Measurements from ENCODE around the gene FOLR1.

The FOLR1 gene

DNA sequence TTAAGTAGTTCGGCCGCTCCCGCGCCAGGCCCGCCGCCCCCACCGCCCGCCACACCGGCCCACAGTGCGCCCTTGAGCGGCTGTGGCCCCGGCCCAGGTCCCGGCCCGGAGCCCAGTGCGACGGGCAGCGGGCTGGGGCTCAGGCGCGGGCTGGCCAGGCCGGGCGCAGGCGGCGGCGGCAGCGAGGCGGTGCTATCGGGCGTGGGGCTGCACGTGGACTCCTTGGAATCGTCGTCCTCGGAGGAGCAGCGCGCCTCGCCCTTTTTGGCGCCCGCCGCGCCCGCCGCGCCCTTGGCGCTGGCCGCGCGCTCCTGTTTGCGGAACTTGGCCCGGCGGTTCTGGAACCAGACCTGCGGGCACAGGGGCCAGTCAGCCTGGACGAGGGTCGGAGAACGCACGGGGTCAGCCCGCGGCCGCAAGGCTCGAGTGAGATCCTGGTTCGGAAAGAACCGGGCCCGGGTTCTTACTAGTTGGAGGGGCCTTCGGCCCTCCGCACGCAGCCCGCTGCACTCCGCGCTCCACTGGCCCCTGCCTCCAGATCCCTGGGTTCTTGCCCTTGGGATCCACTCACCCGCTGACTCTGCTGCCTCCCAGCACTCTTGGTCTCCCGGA, 48.0 kb downstream of the FOLR1 start:
- DNase-seq (ENCODE audit: low spot score), result no peak

GRCh38 chr11:72240461-72241290, 48.7 kb downstream of the FOLR1 start:
- TF ChIP-seq, protein P1, sequence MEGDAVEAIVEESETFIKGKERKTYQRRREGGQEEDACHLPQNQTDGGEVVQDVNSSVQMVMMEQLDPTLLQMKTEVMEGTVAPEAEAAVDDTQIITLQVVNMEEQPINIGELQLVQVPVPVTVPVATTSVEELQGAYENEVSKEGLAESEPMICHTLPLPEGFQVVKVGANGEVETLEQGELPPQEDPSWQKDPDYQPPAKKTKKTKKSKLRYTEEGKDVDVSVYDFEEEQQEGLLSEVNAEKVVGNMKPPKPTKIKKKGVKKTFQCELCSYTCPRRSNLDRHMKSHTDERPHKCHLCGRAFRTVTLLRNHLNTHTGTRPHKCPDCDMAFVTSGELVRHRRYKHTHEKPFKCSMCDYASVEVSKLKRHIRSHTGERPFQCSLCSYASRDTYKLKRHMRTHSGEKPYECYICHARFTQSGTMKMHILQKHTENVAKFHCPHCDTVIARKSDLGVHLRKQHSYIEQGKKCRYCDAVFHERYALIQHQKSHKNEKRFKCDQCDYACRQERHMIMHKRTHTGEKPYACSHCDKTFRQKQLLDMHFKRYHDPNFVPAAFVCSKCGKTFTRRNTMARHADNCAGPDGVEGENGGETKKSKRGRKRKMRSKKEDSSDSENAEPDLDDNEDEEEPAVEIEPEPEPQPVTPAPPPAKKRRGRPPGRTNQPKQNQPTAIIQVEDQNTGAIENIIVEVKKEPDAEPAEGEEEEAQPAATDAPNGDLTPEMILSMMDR (IDR thresholded peaks at IDR 0.05; ENCODE audit: extremely low read depth, missing control alignments), result no peak
- peak; percentile 72 for DNase-seq (ENCODE audit: low spot score)

More for the DNA sequence above, 48.0 kb downstream of the FOLR1 start:
- TF ChIP-seq, protein P1 (IDR thresholded peaks at IDR 0.05; ENCODE audit: extremely low read depth, missing control alignments), result no peak

- peak; percentile 25 for DNase-seq (ENCODE audit: low spot score)
- TF ChIP-seq, protein P1 (IDR thresholded peaks at IDR 0.05; ENCODE audit: extremely low read depth, missing control alignments), result no peak
Observed at GRCh38 chr11:72241291-72241781, 49.4 kb downstream of the FOLR1 start.

DNA sequence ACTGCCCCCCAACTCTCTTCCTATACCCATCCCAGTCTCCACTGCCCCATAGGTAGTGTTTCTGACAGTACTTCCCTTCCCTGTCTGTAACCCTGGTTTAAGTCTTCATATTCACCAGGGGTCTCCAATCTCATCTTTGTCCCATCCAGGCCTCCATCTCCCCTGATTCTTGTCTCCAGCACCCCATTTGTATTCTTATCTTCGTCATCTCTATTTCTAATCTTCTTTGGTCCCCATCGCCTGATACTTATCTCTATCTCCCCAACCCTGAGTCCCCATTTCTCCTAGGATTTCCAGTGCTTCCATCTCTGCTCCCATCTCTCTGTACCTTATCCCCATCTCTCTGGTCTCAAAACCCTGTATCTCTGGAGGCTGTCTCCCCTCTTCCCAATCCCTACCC, 50.2 kb downstream of the FOLR1 start:
- TF ChIP-seq, protein P1 (IDR thresholded peaks at IDR 0.05; ENCODE audit: extremely low read depth, missing control alignments), result no peak
- DNase-seq (ENCODE audit: low spot score), result peak; percentile 46

- peak; percentile 36 for DNase-seq (ENCODE audit: low spot score)
- TF ChIP-seq, protein P1 (IDR thresholded peaks at IDR 0.05; ENCODE audit: extremely low read depth, missing control alignments), result no peak
Observed at GRCh38 chr11:72243173-72244059, 51.5 kb downstream of the FOLR1 start.

- TF ChIP-seq, protein P1 (IDR thresholded peaks at IDR 0.05; ENCODE audit: extremely low read depth, missing control alignments), result no peak
- no peak for DNase-seq (ENCODE audit: low spot score)
Observed at GRCh38 chr11:72244060-72244360, 52.1 kb downstream of the FOLR1 start, which contains the start of gene PHOX2A. Gene PHOX2A, minus strand, starts transcription at chr11:72244176. Its CDS starts 172 bp downstream, at chr11:72244004.
